Renal cortical epithelial cell (primary cell): ENCODE data around the gene PLG. TPM values are rescaled to one million over a fixed set of nuclear protein-coding genes. Genes with fewer than 3 reads are reported as not detected.
A peak's percentile ranks its signal among the peaks of the same experiment; 100 is the strongest.
"Not testable (repeated sequence)": the region's sequence is repeated elsewhere in the genome, so short reads cannot be mapped to it uniquely, and the experiment has no call there.

Experiments
- DNase-seq: peaks from one replicate; pipeline ENCODE4 v3.0.0-alpha.2; 2011; ENCODE audit warnings: low read depth
- total RNA-seq: library from RNA; depleted of rRNA; stranded (reverse); fragments of >200 nt; gene quantifications from 2 replicates; pipeline ENCODE4 v1.2.3, GENCODE V29; 2014

PLG gene
- total RNA-seq, 1 donor from 2014 or later: not detected

DNA sequence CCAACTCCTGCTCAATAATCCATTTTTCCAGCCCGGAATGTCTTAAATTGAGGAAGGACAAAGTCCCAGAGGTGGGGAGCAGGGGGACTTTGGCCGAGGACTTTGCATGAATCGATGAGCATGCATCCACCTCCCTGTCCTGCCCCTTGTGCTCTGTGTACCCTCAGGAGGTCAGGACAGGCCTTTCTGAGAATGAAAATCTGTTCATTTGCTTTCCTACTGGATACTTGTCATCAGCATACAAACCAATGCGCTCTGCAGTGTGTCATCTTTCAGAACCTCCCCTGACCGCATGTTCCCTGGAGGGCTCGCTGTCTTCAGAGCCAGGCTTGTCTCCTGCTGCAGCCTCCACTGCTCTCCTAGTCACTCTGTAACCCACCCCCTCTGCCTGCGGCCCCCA lies 2.6 kb downstream of the PLG start:
- DNase-seq: not testable (repeated sequence)

DNA sequence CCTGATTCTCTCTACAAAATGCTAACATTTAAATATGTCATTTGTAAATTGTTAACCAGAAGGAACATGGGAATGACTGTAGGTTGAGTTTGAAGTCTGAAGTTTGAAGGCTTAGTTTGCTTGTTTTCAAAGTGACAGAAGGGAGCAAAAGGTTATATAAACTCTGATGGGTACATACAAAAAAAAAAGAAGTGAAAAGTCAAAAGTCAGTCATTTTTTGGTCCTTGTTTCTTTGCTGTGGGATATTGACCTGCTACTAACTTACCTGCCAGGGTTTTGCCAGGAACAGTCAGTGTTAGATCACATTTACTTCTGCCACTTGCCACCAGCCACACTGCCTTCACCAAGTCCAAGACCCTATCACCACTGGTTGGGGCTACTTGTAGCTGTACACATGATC lies 6.9 kb downstream of the PLG start:
- DNase-seq: not testable (repeated sequence)

DNA sequence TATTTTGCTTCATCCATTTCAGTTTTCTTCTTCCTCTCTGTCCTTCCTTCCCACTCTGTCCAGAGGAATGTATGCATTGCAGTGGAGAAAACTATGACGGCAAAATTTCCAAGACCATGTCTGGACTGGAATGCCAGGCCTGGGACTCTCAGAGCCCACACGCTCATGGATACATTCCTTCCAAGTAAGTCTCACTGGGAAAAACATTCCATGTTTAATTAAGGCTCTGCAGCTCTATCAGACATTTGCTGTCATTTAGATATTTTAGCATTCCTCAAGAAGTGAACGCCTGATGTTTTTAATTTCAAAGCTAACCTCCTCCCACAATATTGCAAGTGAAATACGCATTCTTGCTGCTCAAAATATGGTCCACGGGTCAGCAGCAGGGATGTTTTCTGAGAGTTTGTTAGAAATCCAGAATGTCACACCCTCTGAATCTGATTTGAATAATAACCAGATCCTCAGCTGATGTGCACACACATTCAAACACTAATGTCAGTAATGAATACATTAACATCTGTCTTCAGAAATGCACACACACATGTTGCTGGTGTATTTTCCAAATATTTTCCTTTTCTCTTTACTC lies 12.8 kb downstream of the PLG start:
- DNase-seq: no peak

DNA sequence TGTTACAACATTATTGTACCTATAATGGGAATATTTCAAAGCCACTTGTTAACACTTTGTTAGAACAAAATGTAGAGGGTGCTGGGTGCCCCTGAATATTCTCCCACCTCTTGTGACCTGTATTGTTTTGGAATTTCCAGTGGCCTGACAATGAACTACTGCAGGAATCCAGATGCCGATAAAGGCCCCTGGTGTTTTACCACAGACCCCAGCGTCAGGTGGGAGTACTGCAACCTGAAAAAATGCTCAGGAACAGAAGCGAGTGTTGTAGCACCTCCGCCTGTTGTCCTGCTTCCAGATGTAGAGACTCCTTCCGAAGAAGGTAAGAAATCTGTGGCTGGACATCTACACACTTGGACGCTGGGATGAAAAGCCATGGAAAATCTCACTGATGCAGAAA lies 28.9 kb downstream of the PLG start:
- no peak for DNase-seq

DNA sequence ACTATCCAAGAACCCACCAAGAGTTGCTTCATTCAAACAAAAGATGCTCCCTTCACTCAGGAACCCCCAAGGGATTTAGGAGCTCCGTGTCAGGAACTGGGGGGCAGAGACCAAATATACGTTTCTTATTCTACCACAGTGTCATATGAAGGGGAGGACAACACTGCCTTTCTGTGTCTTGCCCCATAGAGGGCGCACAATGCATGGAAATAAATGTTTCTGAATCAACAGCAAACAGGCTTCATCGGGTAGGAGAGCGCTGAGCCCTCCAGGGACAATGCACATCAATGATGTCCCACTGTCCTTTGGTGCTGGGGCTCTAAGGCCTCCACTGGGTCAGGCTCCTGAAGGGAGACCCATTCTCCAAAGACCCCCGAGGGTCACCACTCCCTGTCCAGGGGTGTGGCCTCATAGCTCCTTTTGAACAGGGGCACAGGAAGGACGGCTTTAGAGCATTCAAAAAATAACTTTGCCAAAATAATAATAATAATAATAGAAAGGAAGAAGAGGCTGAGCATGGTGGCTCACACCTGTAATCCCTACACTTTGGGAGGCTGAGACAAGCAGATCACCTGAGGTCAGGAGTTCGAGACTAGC lies 31.1 kb downstream of the PLG start:
- DNase-seq: peak; percentile 36

DNA sequence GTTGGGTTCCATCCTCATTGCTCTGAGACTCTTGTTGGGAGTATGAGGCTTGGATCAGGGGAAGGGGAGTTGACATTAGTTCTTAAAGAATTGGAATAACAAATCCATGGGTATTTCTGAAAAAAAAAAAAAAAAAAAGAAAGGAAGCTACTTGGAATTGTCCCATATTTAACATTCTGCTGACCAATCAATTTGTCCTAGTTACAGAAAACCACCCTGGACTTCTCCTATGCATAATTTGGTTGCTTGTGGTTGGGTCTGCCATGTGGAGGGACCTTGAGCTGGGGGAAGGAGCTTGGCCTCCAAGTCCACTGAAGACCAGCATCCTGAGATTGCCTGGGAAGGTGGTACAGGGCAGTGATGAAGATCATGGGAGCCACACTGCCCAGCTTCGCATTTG lies 32.6 kb downstream of the PLG start:
- no peak for DNase-seq

DNA sequence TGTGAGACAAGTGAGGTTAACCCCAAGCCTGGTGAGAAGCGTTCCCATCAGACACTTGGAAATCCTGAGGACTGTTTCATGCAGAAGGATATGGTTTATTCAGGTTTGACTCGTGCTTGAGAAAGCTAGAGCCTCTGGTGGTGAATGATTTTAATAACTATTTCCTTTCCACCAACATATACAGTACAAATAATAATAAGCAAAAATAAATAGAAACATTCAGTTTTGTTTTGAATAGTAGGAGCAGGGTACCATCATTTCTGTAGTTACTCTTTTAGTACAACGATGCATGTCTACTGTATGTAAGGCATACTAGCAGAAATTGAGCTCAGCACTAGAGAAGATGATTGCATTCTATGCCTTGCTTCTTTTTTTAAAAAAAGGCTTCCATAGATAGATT lies 33.5 kb downstream of the PLG start:
- no peak for DNase-seq

DNA sequence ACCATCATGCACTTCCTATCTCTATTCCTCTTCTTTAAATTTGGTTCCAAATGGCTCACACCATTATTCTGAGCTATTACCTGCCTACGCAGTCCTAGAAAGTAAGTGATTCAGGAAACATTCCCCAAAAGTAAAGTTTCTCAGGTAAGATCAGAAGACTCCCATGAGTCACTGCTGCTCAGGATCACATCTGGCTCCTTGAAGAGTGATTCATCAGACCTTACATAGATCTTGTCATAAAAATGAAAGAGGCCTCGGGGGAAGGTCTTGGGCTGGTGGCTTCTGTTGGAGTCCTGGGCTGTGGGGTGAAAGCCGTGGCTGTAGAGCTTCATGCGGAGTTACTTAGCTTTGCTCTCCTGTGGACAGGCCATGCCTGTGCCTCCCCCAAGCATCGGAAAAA lies 35.9 kb downstream of the PLG start:
- DNase-seq: peak; percentile 2

DNA sequence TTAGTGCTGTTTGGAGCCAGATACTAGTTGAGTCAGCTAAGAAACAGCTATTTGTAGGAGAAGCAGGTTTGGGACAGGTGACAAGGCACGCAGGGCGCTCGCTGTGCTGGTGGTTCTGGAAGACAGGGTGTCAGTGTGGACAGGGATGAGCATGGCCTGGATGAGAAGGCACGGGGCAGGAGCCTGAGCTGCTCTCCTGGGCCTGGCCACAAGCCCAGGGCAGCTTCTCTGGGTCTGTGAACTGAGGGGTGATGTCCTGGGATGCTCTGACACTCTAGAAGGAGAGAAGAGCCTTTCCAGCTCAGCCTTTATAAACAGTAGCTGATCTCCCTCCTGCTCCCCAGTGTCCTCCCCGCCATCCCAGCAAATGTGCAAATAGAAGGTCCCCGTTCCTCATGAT lies 37.9 kb downstream of the PLG start:
- no peak for DNase-seq

DNA sequence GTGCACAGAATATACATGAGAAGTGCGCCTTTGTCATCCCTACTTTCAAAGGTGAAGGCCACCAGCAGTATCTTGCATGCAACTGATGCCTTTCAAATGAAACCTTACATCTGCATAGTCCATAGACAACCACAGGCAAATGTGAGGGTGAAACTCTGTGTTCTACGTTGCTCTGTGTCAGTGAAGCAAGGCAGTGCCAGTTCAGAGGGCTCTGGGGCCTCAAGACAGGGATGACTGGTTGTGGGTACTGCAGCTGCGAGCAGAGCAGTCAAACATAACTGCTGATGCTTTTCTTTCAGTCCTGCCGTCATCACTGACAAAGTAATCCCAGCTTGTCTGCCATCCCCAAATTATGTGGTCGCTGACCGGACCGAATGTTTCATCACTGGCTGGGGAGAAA lies 39.0 kb downstream of the PLG start:
- DNase-seq: not testable (repeated sequence)

DNA sequence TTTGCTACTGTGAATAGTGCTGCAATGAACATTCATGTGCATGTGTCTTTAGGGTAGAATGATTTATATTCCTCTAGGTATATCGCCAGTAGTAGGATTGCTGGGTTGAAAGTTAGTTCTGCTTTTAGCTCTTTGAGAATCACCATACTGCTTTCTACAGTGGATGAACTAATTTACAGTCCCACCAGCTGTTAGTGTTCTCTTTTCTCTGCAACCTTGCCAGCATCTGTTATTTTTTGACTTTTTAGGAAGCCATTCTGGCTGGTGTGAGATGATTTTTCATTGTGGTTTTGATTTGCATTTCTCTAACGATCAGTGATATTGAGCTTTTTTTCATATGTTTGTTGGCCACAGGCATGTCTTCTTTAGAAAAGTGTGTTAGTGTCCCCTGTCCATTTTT lies 40.0 kb downstream of the PLG start:
- no peak for DNase-seq

DNA sequence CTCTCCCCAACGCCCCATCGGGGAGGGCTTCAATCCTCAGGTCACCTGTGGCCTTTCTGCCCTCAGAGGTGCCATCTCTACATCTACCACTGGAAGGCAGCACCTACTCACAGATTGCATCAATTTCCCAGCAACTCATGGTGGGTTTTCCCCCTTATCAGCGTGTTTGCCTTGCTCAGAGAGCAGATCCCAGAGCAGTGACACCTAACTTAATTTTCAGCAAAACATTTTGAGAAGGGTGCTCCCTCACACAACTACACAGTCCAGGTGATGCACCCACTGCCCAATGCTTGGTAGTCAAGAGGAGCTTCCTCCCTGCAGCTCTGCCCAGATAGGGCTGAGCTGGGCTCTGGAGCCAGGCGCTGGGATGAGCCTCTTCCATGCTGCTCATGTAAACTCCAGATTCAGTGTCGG lies 48.2 kb downstream of the PLG start:
- no peak for DNase-seq

DNA sequence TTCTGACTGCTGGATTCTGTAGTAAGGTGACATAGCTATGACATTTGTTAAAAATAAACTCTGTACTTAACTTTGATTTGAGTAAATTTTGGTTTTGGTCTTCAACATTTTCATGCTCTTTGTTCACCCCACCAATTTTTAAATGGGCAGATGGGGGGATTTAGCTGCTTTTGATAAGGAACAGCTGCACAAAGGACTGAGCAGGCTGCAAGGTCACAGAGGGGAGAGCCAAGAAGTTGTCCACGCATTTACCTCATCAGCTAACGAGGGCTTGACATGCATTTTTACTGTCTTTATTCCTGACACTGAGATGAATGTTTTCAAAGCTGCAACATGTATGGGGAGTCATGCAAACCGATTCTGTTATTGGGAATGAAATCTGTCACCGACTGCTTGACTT lies 51.2 kb downstream of the PLG start:
- not testable (repeated sequence) for DNase-seq

DNA sequence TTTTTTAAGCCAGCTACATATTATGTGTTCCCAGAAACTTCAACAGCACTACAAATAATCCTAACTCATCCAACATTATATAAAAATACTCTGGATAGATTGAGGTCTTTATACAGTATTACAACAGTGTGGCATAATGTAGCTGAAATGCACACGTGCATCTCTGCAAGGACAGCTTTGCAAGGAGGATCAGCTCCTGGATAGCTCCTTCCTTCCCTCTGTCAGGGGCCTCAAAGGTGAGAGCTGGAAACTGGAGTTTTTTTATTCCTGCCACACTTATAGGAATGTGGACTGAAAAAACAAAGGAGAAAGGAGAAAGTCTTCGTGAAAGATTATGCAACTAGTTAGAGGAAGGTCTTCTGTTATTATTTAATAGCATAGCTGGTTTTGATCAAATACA lies 53.1 kb downstream of the PLG start:
- DNase-seq: no peak

DNA sequence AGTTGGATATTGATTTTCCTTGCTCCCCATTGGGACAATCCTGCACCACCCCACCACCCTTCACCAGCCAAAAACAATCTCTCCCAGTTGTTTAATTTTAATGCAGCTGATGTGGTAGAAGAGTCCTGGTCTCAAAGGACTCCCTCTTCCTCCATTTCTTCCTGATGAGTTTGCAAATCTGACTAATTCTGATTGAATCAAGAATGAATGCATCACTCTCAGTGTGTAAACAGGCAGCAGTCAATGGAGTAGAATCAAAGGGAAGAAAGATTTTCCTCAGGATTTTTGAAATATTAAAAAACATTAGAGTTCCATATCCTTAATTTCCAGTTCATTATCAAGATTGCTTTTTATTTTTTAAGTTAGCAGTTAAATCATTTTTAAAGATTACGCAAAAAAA lies 54.0 kb downstream of the PLG start:
- no peak for DNase-seq

DNA sequence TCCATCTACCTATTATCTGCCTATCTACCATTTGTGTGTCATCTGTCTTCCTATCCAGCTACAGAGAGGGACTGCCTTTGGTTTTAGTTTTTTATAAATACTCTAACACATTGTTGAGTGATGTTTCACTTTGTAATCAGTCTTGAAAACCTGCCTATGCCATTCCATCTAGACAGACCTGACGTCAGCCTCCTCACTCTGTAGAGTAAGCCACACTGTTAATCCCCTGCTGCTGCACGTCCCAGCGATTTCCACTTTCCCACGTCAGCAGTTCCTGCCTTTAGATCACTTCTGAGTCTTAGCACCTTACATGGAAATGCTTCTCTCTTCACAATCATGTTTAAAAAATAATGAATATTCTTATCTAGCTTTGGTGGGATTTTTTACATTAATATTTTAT lies 54.8 kb downstream of the PLG start:
- no peak for DNase-seq

DNA sequence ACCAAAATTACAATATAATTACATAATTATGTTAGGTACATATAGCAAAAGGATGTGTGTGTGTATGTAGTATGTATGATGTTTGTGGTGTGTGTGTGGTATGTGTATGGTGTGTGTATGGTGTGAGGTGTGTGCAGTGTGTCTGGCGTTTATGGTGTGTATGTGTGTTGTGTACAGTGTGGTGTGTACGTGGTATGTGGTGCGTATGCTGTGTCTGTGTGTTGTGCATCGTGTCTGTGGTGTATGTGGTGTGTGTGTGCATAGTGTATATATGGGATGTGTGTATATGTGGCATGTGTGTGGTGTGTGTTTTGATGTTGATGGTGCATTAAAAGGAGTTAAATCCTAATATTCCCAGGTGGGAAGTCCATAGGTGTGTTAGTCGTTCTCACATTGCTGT lies 62.8 kb downstream of the PLG start:
- DNase-seq: no peak

DNA sequence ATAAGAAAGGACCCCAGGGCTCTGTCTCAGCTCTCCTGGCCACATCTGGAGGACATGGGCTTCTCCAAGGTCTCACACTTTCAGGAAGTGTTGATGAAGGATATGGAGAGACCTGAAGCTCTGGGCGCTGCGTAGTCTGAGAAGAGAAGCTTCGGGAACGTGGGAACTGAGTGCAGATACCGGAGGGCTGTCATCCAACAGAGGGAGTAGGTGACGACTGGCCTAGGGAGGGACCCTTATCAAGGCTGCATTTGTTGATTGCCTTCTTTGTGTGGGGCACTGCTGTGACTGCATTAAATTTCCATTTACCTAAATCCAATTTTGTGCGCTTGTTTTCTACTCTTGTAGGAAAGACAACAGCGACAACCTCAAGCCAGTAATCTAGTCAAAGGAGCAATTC lies 63.4 kb downstream of the PLG start:
- no peak for DNase-seq

DNA sequence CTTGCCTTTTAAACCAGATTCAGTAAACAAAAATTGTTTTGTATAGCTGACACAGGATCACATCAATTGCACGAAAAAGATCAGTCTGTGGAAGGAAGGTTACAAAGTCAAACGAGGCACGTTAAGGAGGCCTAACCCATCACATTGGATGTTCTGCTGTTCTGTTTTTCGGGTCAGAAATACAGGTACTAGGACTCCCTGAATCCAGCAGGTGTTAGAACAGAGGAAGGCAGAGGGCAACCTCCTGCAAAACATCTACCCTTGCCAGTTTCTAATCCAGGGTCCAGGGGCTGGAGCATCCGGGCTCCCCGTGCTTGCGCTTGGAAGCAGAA lies 64.6 kb downstream of the PLG start:
- DNase-seq: no peak

DNA sequence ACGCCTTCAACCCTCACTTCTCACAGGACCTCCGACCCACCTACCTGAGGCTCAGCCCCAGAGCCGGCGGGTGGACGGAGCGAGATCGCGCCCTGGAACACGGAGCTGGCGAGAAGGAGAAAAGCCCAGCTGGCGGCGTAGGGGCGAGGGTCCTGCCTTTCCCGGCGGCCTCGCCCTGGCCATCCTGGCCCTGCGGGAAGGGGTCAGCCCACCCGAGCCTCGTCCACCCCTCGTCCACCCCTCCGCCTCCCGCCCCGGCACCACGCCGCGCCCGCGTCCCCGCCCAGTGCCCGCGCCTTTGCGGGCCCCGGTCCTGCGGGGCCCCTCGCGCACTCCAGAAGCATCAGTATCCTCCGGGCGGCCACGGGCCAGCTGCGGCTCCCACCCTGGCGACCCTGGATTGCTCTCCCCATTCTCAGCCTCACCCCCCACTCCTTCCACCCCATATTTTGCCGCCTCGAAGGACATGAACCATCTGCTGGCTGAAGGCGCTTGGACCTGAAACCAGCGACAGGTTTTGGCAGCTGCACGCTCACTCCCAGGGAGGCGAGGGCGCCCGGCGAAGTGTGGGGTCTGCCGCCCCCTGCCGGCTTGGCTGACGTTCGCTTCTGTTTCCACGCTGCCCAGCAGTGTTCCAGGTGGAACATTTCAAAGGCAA lies 65.1 kb downstream of the PLG start:
- DNase-seq: peak; percentile 33

DNA sequence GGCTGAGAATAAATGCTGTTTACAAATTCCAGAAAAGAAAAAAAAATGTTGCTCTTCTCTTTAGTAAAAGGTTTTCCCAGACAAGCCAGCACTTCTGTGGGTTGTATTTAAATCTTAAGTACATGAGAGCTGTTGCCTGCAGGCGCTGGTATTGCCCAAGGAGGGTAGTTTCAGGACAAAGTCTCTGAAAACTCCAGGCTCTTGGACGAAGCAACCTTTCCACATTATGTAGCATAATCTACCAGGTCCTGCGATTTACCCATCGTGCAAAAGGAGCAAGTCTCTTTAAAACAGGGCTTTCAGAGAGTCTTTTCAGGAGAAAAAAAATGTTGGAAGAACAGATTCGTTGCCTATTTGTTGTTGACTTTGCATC lies 65.6 kb downstream of the PLG start:
- no peak for DNase-seq

DNA sequence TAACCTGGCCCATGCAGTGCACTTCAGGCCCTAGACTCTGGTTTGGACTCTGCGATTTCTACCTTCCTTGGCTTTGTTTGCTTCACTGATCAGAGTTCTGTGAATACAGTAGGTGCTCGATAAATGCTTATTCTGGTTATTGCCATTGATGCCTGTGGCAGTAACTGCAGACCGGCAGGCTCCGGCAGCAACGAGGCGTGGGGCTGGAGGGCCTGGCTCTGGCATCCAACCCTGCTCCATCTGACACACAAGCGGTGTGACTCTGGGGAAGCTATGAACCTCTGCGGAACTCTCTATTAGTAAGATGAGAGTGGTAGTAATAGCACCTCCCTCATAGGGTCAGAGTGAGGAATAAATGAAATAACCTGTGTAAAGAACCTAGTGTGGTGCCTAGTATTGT lies 66.1 kb downstream of the PLG start:
- DNase-seq: no peak

DNA sequence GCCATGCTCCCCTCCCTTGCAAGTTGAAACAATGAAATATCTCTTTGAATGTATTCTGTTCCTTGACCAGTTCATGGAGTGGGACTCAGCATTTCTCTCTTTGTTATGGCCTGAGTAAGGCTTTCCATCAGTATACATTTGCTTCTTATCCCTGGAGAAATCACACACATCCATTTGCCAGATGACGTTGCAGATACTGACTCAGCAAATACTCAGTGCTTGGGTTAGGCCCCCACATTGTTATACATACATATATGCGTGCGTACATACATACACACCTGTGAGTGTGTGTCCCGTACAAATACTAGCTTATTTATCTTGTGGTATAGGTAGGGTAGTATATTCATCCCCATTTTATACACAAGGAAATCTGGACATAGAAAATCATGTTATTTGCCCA lies 72.4 kb downstream of the PLG start:
- no peak for DNase-seq
